ENCODE results near the gene ZNF205.

GRCh38 chr16:3076577-3076976 lies 35.8 kb upstream of the ZNF205 start:
- TF ChIP-seq PHF8 (conservative IDR thresholded peaks at IDR 0.05; ENCODE audit: low read depth, low read length): no peak
- no peak for TF ChIP-seq POU5F1 (IDR thresholded peaks at IDR 0.05; ENCODE audit: low read depth, low read length)
- TF ChIP-seq CTCF (IDR thresholded peaks at IDR 0.05; ENCODE audit: control extremely low read depth in 1 of 3, insufficient read depth in 1 of 3, low read depth in 1 of 3, low read length in 3 of 3): no peak
- no peak for TF ChIP-seq POLR2A (IDR thresholded peaks at IDR 0.05; ENCODE audit: control extremely low read depth in 1 of 2, low read depth in 2 of 2, low read length in 2 of 2)
- TF ChIP-seq EP300 (IDR thresholded peaks at IDR 0.05; ENCODE audit: borderline replicate concordance in 1 of 2, low read depth in 2 of 2, low read length in 2 of 2): no peak

Data from H1 (cell line).